HPDE6-E6E7 (cell line): ENCODE results near the gene IFTAP.
A peak's percentile ranks its signal among the peaks of the same experiment; 100 is the strongest.
"Not testable (repeated sequence)": the region's sequence is repeated elsewhere in the genome, so short reads cannot be mapped to it uniquely, and the experiment has no call there.

Experiments used
- DNase-seq: peaks from one replicate; pipeline ENCODE4 v3.0.0; 2011; ENCODE audit warnings: missing footprints; ENCODE audit errors: extremely low spot score

The IFTAP gene

GRCh38 chr11:36638556-36638955, 44.3 kb downstream of the IFTAP start:
- no peak for DNase-seq

GRCh38 chr11:36657610-36658267, 63.4 kb downstream of the IFTAP start:
- DNase-seq, result no peak

DNA sequence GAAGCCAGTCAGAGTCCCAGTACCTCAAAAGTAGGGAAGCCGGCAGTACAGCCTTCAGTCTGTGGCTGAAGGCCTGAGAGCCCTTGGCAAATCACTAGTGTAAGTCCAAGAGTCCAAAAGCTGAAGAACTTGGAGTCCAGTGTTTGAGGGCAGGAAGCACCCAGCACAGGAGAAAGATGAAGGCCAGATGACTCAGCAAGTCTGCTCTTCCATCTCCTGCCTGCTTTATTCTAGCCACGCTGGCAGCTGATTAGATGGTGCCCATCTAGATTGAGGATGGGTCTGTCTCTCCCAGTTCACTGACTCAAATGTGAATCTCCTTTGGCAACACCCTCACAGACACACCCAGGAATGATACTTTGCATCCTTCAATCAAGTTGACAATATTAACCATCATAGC, 67.1 kb downstream of the IFTAP start:
- not testable (repeated sequence) for DNase-seq

DNA sequence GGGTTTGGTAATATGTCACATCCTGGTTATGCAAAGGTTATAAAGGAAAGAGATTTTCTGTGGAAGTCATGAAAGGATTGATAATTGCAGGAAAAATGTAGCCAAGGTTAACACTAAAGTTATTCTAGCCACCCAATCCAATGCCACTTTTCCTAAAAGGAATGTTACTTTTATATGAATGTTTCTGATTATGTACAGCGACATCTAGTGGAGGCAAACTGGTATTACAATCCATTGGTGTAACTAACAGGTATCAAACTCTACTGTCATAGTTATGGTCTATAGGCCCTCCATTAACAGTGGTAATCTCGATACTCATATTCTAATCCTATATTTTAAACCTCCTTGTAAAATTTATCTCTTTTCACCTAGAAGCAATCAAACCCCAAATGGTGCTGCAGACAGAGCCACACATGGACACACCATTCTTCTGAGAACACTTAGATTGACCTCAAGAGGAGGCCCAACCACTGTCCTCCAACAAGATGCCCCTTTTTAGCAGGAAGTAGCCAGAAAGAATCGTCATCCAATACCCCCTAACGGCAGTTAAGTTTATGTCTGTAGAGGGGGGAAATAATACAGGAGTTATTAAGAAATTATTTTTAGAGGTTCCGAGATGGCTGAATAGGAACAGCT, 78.6 kb downstream of the IFTAP start:
- DNase-seq, result no peak

DNA sequence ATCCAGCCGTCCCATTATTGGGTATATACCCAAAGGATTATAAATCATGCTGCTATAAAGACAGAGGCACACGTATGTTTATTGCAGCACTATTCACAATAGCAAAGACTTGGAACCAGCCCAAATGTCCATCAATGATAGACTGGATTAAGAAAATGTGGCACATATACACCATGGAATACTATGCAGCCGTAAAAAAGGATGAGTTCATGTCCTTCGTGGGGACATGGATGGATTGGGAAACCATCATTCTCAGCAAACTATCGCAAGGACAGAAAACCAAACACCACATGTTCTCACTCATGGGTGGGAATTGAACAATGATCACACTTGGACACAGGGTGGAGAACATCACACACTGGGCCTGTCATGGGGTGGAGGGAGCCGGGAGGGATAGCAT, 85.2 kb downstream of the IFTAP start:
- DNase-seq, result not testable (repeated sequence)

DNA sequence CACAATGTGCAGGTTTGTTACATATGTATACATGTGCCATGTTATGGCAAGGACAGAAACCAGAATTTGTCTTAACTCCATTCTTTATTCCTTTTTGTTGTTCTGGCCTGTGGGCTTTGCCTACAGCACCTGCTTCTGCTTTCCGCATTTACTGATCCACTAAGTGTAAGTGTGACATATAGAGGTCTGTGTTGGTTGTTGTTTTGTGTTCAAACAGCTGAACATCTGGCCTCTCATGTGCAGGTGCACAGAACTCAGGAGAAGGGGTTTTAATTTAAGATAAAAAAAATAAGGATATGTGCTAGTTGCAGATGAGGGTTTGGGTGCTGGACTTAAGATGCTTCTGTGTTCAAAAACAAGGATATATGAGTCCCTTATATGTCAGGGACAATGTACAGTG, 89.5 kb downstream of the IFTAP start:
- no peak for DNase-seq

DNA sequence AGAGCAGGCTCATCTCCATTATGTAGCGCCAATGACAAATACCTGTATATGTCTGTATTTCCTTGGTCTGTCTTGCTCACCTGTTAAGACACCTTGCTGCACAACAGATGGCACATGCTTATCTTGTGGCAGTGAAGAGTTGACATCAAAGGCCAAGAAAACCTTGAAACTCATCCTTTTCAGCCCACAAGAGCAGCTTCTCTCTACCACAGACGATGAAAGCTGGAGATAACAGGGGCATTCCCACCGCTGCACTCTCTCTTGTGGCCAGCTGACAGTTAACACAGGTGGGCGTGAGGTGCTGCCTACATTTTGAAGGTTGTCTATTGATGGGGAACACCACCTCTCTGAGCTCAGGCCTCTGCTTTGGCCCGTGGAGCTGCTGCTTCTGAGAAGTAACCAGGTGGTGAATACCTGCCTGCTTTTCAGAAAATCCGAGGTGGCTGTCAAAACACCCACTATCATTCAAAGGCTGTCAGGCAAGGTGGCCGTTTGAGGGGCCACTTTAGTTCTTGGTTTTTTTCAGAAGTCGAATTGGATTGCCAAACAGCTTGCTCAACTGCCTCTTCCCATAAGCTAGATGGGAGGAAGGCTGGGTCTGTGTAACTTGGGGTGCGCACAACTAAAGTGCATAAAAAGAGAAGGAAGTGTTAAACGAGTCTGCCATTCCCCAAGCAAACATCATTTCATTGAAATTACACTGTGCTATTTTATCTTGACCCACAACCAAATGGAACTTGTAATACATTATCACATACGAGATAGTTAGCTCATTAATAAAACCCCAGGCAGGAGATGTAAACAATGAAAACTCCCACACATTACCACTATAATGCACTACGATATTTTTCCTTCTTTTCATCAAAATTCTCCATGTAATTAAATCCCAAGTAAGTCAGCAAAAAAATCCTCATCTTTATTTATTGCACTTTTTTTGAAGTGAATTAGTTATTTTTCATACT, 90.8 kb downstream of the IFTAP start:
- DNase-seq, result no peak

DNA sequence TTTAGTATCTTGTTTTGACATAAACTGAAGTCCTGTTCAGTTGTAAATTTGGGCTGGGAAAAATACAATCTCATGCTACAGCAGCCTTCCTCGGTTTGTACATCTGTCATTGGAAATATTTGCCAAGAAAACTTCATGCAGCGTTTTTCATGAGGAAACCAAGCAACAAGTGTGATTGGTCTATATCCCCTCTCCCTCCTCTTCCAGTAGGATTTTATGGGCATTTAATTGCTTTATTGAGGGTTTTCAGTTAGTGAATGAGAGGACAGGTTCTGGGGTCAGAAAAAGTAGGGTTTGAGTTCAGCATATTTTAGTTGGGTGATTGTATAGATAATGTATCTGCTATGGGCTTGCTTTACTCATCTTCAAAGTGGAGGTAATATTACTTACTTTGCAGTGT, 93.8 kb downstream of the IFTAP start:
- DNase-seq, result no peak

DNA sequence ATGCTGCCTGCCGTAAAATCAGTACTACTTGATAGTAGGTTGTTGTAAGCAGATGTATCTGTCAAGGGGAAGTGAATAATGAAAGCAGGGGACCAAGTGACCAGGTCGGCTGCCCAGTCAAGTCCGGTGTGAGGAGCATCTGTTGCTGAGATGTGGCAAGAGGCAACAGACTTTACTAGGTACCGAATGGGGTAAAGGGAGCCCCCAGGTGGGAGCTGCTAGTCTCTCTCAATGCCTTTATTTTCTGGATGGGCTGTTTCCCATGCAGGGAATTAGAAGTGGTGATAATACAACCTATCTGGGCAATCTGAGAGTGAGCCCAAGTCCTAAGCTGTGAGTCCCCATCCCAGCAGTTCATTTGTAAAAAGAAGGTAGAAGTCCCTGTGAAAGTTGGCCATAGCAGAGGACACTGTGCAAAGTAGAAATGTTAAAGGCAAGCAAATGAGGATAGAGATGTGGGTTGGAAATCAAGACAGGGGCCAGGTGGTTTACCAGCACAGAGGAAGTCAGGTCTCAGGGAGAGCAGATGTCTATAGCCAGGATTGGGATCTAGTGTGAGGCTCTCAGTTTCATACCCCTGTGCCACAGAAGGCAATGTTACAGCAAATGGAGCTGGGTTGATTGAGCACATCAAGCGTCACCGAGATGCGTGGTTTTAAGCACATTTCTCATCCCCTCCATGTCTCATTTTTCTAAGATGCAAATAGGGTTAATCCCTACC, 94.4 kb downstream of the IFTAP start:
- no peak for DNase-seq

DNA sequence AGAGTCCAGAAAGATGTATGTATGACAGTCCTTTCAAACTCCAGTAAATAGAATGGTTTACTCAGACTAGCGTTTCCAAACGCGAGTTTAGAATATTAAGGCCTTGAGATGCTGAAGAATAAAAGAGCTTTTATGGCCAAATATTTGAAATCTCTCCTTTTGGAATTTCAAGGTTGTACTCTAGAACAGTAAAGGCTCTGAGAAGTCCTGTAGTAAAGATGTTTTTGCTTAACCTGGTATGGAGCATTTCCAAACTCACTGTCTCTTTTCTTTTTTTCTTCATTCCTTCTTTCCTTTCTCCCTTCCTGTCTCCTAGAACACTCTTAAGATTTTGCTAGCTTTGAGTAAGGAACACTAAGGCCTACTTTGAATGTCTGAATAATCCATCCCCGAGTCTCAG, 95.1 kb downstream of the IFTAP start:
- no peak for DNase-seq

DNA sequence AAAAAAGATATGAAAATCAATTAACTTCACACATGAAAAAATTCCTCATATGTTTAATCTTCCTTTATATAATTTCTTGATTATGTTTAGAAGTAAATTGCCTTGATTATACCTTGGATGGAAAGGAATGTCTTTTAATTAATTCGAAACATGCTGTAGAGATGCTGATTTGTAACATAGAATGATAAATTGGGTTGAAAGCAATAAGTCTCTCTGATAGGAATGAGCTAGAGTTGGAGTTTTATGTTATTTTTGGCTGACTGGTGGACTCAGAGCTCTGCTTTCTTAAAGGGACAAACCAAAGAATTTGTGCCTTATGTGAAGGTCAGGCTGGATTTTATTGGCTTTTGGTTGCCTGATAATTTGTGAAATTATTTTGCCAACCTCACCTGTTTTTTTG, 98.4 kb downstream of the IFTAP start:
- no peak for DNase-seq

DNA sequence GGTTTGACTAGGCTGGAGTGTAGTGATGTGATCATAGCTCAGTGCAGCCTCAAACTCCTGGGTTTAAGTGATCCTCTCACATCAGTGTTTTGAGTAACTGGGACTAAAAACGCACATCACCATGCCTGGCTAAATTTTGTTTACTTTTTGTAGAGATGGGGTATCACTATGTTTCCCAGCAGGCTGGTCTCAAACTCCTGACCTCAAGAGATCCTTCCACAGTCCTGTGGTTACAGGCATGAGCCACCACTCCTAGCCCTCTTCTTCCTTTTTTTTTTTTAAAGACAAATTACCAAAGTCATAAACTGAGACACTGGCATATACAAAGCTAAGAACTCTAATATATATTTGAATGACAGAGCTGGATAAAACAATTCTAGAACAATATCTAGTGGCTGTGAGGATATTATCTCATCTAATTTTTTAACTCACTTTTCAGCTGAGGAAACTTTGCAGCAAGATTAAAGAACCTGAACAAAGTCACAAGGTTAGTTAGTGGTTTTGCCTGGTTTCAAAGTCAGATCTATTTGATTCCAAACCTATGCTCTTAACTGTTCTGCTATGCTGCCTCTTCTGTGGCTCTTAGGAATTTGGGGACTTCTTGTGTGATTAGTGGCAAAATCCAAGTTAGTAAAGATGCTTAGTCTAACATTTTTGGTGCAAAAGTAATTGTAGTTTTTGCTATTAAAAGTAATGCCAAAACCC, 99.0 kb downstream of the IFTAP start:
- DNase-seq, result no peak

DNA sequence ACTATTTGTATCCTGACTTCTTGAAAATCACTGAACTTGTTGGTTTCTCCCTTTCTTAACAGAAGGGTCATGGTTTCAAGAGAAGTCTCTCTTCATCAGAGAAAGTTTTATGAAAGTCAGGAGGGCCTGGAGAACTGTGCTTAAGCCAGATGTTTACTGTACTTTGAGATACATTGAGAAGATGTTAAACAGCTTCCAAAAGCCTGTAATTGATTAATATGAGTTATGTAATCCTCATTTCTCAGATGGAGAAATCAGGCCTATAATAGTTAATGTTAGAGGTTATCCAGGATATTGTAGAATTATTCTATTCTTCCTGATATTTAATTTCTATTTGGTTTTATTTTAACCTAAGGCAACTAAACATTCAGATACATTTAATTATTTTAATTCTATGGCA, 100.8 kb downstream of the IFTAP start:
- no peak for DNase-seq

- no peak for DNase-seq
Measured at GRCh38 chr11:36695571-36695970, 101.3 kb downstream of the IFTAP start.

GRCh38 chr11:36696550-36696949, 102.2 kb downstream of the IFTAP start:
- no peak for DNase-seq

- no peak for DNase-seq
Measured at GRCh38 chr11:36699271-36699670, 105.0 kb downstream of the IFTAP start.

DNA sequence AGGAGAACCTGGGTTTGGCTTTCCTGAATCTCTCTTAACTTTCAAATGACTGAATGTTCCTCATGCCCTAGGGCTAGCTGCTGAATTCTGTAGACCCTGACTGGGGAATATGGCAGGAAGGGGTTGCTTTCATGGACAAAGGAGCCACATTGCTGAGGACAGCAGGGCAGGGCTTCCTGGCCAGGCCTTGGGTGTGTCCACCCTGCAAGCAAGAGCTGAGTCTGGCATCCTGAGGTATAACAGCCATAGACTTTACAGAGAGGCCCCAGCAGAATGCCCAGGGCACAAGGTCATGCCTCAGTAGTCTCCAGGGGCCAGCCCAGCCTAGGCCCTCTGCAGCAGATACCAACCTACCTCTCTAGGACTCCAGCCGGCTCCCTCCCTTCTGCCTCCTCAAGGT, 105.9 kb downstream of the IFTAP start:
- DNase-seq, result no peak

- DNase-seq, result peak; percentile 79
Measured at GRCh38 chr11:36702330-36703054, 108.2 kb downstream of the IFTAP start.

- DNase-seq, result no peak
Measured at GRCh38 chr11:36703055-36703404, 108.7 kb downstream of the IFTAP start.
